Urinary bladder (tissue), 4 donors: ENCODE data around the gene ABCA8. TPM values are rescaled to one million over a fixed set of nuclear protein-coding genes. Genes with fewer than 3 reads are reported as not detected.
"Not testable (repeated sequence)": the region's sequence is repeated elsewhere in the genome, so short reads cannot be mapped to it uniquely, and the experiment has no call there.

Source experiments
- DNase-seq: peaks from one replicate; pipeline ENCODE4 v3.0.0-alpha.2; 2015; ENCODE audit errors: extremely low spot score
- H3K27ac ChIP-seq: one replicate; pipeline ENCODE4 v1.5.1; 2013; ENCODE audit warnings: low read depth, mild to moderate bottlenecking, moderate library complexity
- H3K36me3 ChIP-seq: one replicate; pipeline ENCODE4 v1.6.1; 2013; ENCODE audit warnings: mild to moderate bottlenecking, moderate library complexity; ENCODE audit not compliant: insufficient read depth
- H3K4me1 ChIP-seq: one replicate; pipeline ENCODE4 v1.6.1; 2013; ENCODE audit warnings: mild to moderate bottlenecking, moderate library complexity; ENCODE audit not compliant: insufficient read depth
- H3K4me3 ChIP-seq: one replicate; pipeline ENCODE4 v1.5.1; 2013; ENCODE audit warnings: low read depth, low read length
- WGBS: extraction: QIAGEN DNeasy Blood & Tissue Kit; methylation state at CpG from one replicate; pipeline ENCODE4 v1.1.7; 2013; 5-methylcytosine and 5-hydroxymethylcytosine counted together
- polyA plus RNA-seq: library from polyadenylated mRNA; stranded (reverse); fragments of 200-250 nt; gene quantifications from one replicate; pipeline ENCODE4 v1.2.3, GENCODE V29; 2013
- total RNA-seq: library from RNA; depleted of rRNA; stranded (reverse); fragments of >200 nt; gene quantifications from one replicate; pipeline ENCODE4 v1.2.3, GENCODE V29; 2014
- donor health status: healthy with polysubstance abuse.
- donor health status: healthy.

Gene ABCA8
- 107 TPM for total RNA-seq
- 43.6 TPM for polyA plus RNA-seq

- no peaks in the 10 kb centered on the region for H3K4me1 ChIP-seq
- no peaks in the 10 kb centered on the region for H3K36me3 ChIP-seq
- peak; percentile 18 for DNase-seq
- no peak within 1 kb of the TSS for H3K27ac ChIP-seq
- 22% methylated on average over 4 of the region's 4 CpGs for WGBS
- H3K4me3 ChIP-seq = peak within 1 kb of the TSS; percentile 49
These were observed at the start of gene ABCA8 for GRCh38 chr17:68955181-68955841. TSS of gene ABCA8 (minus strand) at chr17:68955392. CDS start at chr17:68942034, 13,358 bp downstream.

GRCh38 chr17:69004759-69005158 lies 49.6 kb upstream of the ABCA8 start:
- not testable (repeated sequence) for DNase-seq, H3K4me3 ChIP-seq, H3K36me3 ChIP-seq, H3K4me1 ChIP-seq, H3K27ac ChIP-seq
- WGBS = 89% methylated on average over 24 of the region's 27 CpGs

GRCh38 chr17:68999743-69000142 lies 44.6 kb upstream of the ABCA8 start:
- H3K4me1 ChIP-seq, H3K4me3 ChIP-seq, H3K36me3 ChIP-seq, H3K27ac ChIP-seq, DNase-seq: not testable (repeated sequence)
- 85% methylated on average over 3 of the region's 3 CpGs for WGBS

GRCh38 chr17:68993112-68993511 lies 37.9 kb upstream of the ABCA8 start:
- Histone ChIP-seq H3K27ac (no peak overlapping the region), H3K36me3 (peaks cover 1% of the 10 kb centered on the region), H3K4me1 (no peaks in the 10 kb centered on the region), H3K4me3 (no peak overlapping the region)
- no peak for DNase-seq
- WGBS = 64% methylated on average over 4 of the region's 4 CpGs

- 73% methylated on average over 4 of the region's 4 CpGs for WGBS
- no peak for DNase-seq
These were observed 32.8 kb upstream of the ABCA8 start for GRCh38 chr17:68987966-68988365.

GRCh38 chr17:68981288-68981687 lies 26.1 kb upstream of the ABCA8 start:
- Histone ChIP-seq H3K4me1 (no peaks in the 10 kb centered on the region), H3K36me3 (no peaks in the 10 kb centered on the region), H3K4me3 (no peak overlapping the region), H3K27ac (no peak overlapping the region)
- WGBS = 19% methylated on average over 2 of the region's 2 CpGs
- no peak for DNase-seq

More at GRCh38 chr17:68987966-68988365, 32.8 kb upstream of the ABCA8 start:
- Histone ChIP-seq H3K36me3 (peaks cover 1% of the 10 kb centered on the region), H3K27ac (no peak overlapping the region), H3K4me3 (no peak overlapping the region), H3K4me1 (no peaks in the 10 kb centered on the region)

- no peak for DNase-seq
- no peak overlapping the region for H3K27ac ChIP-seq
- 55% methylated on average over 3 of the region's 3 CpGs for WGBS
- no peaks in the 10 kb centered on the region for H3K36me3 ChIP-seq
- no peak overlapping the region for H3K4me3 ChIP-seq
- no peaks in the 10 kb centered on the region for H3K4me1 ChIP-seq
These were observed 18.1 kb upstream of the ABCA8 start for GRCh38 chr17:68973098-68973846.

- H3K4me3 ChIP-seq = no peak overlapping the region
- WGBS = 46% methylated on average over 4 of the region's 4 CpGs
- DNase-seq = no peak
- H3K4me1 ChIP-seq = no peaks in the 10 kb centered on the region
- H3K36me3 ChIP-seq = no peaks in the 10 kb centered on the region
- H3K27ac ChIP-seq = no peak overlapping the region
These were observed 17.0 kb upstream of the ABCA8 start for GRCh38 chr17:68972119-68972704.

- whole genome bisulfite sequencing = 79% methylated on average over 5 of the region's 5 CpGs
These were observed 13.9 kb upstream of the ABCA8 start for GRCh38 chr17:68969101-68969500.

GRCh38 chr17:68963958-68964357 lies 8.8 kb upstream of the ABCA8 start:
- Histone ChIP-seq H3K4me1 (no peaks in the 10 kb centered on the region), H3K4me3 (no peak overlapping the region), H3K36me3 (no peaks in the 10 kb centered on the region), H3K27ac (no peak overlapping the region)
- WGBS = 77% methylated on average over 4 of the region's 4 CpGs
- no peak for DNase-seq

More at GRCh38 chr17:68969101-68969500, 13.9 kb upstream of the ABCA8 start:
- Histone ChIP-seq H3K36me3 (no peaks in the 10 kb centered on the region), H3K4me1 (no peaks in the 10 kb centered on the region), H3K4me3 (no peak overlapping the region), H3K27ac (no peak overlapping the region)
- DNase-seq = no peak

GRCh38 chr17:68961214-68961882 lies 6.2 kb upstream of the ABCA8 start:
- Histone ChIP-seq H3K36me3 (no peaks in the 10 kb centered on the region), H3K27ac (no peak overlapping the region), H3K4me3 (no peak overlapping the region), H3K4me1 (no peaks in the 10 kb centered on the region)
- WGBS = 73% methylated on average over 9 of the region's 9 CpGs
- no peak for DNase-seq

GRCh38 chr17:68959117-68959516 lies 3.9 kb upstream of the ABCA8 start:
- 67% methylated on average over 2 of the region's 2 CpGs for WGBS
- not testable (repeated sequence) for H3K36me3 ChIP-seq, H3K4me3 ChIP-seq, H3K4me1 ChIP-seq, H3K27ac ChIP-seq, DNase-seq

GRCh38 chr17:68957944-68958343 lies 2.8 kb upstream of the ABCA8 start:
- WGBS = 97% methylated on average over 1 of the region's 1 CpG
- H3K36me3 ChIP-seq = no peaks in the 10 kb centered on the region
- no peak overlapping the region for H3K27ac ChIP-seq
- no peak overlapping the region for H3K4me3 ChIP-seq
- H3K4me1 ChIP-seq = no peaks in the 10 kb centered on the region
- DNase-seq = no peak
